Testis (tissue), 2 donors: Measurements from ENCODE around the gene SMYD3.

Experiments used
- CTCF ChIP-seq, 3 experiments: fragments of 450-650 bp in 2 of 3; fragments of 200-600 bp in 1 of 3; sonication (generic) in 1 of 3; IDR thresholded peaks; one replicate each; pipeline ENCODE4 v1.5.1; 2016 to 2019; ENCODE audit warnings: antibody characterized with exemption in 3 of 3, mild to moderate bottlenecking in 2 of 3, moderate library complexity in 1 of 3
- POLR2A ChIP-seq: fragments of 450-650 bp; IDR thresholded peaks from one replicate; pipeline ENCODE4 v1.6.1; 2017; ENCODE audit warnings: antibody characterized with exemption, mild to moderate bottlenecking, moderate library complexity

- TF ChIP-seq POLR2A, result no peak
- TF ChIP-seq CTCF (IDR thresholded peaks at IDR 0.05), result no peak
Measured at GRCh38 chr1:246413430-246413829, 93.6 kb downstream of the SMYD3 start.
